Mesangial cell (primary cell): ENCODE measurements around the gene UNC13A. TPM values are rescaled to one million over a fixed set of nuclear protein-coding genes. Genes with fewer than 3 reads are reported as not detected.

Experiments
- total RNA-seq: library from RNA; depleted of rRNA; stranded (reverse); fragments of >200 nt; gene quantifications from 2 replicates; pipeline ENCODE4 v1.2.3, GENCODE V29; 2015

Gene UNC13A
- total RNA-seq = 0.16 and 0.25 TPM in 2 replicates

GRCh38 chr19:17687857-17688784 is at the start of gene UNC13A:
UNC13A (minus strand) TSS chr19:17688354; CDS start chr19:17688199, 155 bp downstream.

GRCh38 chr19:17718947-17719711 is 31.0 kb upstream of the UNC13A start, which contains the start of gene MAP1S:
MAP1S (plus strand) TSS chr19:17719480; CDS start chr19:17719503, 23 bp downstream.

GRCh38 chr19:17555480-17555928 is 132.7 kb downstream of the UNC13A start, which contains the start of gene COLGALT1:
COLGALT1 (plus strand) TSS chr19:17555649; CDS start chr19:17555714, 65 bp downstream.

Other genes starting within 250 kb of the UNC13A start
- 0.13 TPM in 1 of 2 replicates, not detected in the other for gene TMEM221, start 239.7 kb downstream of the UNC13A start, total RNA-seq
- not detected in 2 replicates for gene NXNL1, start 227.4 kb downstream of the UNC13A start, total RNA-seq
- 5.9 and 21.2 TPM in 2 replicates for gene SLC27A1, start 217.8 kb downstream of the UNC13A start, total RNA-seq
- gene PGLS, start 176.7 kb downstream of the UNC13A start, total RNA-seq = 127 and 186 TPM in 2 replicates
- 138 and 180 TPM in 2 replicates for gene COLGALT1, start 132.7 kb downstream of the UNC13A start, total RNA-seq
- gene MAP1S, start 31.1 kb upstream of the UNC13A start, total RNA-seq = 40.3 and 45.1 TPM in 2 replicates
- gene FCHO1, start 63.1 kb upstream of the UNC13A start, total RNA-seq = 1.3 and 5.4 TPM in 2 replicates
- gene B3GNT3, start 106.8 kb upstream of the UNC13A start, total RNA-seq = 0.13 TPM in 1 of 2 replicates, not detected in the other
- not detected in 2 replicates for gene INSL3, start 133.2 kb upstream of the UNC13A start, total RNA-seq
- gene JAK3, start 159.6 kb upstream of the UNC13A start, total RNA-seq = 2.0 and 9.1 TPM in 2 replicates
- gene RPL18A, start 171.6 kb upstream of the UNC13A start, total RNA-seq = 1,802 and 2,236 TPM in 2 replicates
- not detected in 2 replicates for gene SLC5A5, start 183.6 kb upstream of the UNC13A start, total RNA-seq
- gene CCDC124, start 244.7 kb upstream of the UNC13A start, total RNA-seq = 62.6 and 101 TPM in 2 replicates